HG03520 (cell line): ENCODE results near the gene BAIAP3.
"Not testable (repeated sequence)": the region's sequence is repeated elsewhere in the genome, so short reads cannot be mapped to it uniquely, and the experiment has no call there.

Source experiments
- ATAC-seq: cut with Tn5 transposase; IDR thresholded peaks from one replicate; pipeline ENCODE4 v1.9.1; 2021; ENCODE audit warnings: mild to moderate bottlenecking, moderate library complexity; ENCODE audit not compliant: unreplicated experiment

The BAIAP3 gene, protein sequence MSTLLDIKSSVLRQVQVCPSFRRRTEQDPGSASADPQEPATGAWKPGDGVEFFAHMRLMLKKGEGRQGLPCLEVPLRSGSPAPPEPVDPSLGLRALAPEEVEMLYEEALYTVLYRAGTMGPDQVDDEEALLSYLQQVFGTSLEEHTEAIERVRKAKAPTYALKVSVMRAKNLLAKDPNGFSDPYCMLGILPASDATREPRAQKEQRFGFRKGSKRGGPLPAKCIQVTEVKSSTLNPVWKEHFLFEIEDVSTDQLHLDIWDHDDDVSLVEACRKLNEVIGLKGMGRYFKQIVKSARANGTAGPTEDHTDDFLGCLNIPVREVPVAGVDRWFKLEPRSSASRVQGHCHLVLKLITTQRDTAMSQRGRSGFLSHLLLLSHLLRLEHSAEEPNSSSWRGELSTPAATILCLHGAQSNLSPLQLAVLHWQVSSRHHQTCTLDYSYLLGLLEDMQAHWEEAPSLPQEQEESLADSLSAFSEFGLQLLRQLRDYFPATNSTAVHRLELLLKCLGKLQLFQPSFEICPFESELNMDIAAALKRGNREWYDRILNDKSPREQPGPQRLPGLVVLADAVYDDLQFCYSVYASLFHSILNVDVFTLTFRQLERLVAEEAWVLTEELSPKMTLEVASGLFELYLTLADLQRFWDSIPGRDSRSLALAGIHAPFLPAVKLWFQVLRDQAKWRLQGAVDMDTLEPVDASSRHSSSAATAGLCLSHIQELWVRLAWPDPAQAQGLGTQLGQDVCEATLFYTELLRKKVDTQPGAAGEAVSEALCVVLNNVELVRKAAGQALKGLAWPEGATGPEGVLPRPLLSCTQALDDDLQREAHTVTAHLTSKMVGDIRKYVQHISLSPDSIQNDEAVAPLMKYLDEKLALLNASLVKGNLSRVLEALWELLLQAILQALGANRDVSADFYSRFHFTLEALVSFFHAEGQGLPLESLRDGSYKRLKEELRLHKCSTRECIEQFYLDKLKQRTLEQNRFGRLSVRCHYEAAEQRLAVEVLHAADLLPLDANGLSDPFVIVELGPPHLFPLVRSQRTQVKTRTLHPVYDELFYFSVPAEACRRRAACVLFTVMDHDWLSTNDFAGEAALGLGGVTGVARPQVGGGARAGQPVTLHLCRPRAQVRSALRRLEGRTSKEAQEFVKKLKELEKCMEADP

DNA sequence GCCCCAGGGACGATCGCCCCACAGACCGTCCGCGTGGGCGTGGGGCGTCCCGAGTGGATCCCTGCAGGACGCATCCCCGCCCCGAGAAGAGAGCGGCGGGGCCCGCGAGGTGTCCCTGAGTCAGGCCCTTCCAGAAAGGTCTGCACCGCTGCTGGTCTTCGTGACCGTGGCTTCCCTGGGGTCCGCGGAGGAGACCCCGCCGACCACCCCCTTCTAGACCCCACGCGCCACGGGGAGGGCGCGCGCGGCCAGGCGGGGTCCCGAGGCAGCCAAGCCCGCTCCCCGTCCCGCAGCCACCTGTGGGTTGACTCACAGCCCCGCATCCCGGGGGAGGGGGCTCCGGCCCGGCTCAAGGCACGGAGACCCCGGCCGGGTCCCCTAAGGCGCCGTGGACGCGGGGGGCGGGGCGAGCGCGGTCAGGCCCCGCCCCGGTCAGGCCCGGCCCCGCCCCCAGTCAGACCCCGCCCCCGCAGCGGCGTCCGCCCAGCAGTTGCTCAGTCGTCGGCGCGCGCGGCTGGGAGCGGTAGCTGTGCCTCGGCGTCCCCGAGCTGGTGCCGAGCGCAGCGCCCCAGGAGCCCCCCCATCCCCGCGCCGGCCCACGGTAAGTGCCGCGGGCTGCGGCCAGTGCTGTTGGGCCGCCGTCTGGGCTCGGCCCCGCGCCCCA lies at the start of gene BAIAP3:
BAIAP3 (plus strand) TSS at position 497 of the 664 bp plus-strand sequence. CDS start 4,905 bp downstream, outside the sequence.
- ATAC-seq: no peak

DNA sequence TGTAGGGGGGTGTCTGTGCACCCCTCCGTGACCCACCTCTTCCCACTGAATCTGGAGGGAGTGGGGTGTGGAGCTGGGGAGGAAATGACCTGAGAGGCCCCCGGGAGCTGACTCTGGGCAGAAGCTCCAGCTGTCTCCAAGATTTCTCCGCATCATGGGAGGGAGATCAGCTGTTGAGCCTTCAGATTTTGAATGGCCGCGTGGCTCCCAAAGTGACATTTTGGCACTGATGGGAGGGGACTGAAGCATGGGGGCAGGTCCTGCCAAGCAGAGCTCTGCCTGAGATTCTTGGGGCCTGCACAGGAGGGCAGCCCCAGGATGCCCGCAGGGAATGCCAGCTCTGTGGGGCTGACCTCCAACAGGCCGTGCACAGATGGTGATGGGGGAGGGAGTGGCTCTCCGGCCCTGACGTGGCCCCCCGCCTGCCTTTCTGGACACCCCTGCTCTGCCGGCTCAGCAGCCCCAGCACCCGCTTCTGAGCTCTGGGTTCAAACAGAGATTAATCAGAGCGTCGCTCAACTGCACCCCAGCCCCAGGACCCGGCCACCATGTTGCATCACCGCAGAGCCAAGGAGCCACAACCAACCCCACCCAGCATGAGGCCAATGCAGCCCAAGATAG lies 49.3 kb upstream of the BAIAP3 start:
- ATAC-seq: no peak

DNA sequence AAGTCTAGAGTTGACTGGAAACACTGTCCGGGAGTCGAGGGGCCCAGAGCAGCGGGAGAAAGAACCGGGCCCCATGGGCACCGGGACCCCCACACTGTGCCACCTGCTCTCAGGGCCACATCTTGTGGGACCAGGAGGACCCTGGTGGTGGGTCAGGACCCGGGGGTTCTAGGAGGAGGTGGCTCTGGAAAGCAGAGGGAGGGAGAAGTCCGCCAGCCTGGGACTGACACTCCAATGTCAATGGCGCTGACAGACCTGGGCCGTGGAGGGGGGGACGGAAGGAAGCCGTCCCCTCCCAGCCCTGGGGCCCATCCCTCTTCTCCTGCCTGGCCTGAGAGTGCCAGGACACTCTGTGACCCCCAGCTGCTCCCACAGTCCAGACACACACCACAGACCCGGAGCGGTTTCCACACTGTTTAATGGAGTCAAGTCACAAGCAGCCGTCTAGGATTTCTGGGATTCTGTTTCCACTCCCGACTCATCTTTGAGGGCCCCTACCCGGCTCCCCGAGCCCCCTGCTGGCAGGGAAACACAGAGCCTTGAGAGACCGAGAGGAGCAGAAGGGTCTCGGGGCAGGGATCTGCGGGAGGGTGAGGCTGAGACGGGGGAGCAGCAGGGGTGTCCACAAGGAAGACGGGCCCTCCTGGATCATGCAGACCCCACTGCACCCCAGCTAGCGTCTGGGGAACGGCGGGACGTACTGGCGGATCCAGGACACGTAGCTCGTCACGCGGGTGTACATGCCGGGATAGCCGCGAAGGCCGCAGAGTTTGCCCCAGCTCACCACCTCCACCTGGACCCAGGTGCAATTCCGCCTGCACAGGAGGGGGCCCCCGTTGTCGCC lies 47.6 kb upstream of the BAIAP3 start:
- ATAC-seq: no peak

DNA sequence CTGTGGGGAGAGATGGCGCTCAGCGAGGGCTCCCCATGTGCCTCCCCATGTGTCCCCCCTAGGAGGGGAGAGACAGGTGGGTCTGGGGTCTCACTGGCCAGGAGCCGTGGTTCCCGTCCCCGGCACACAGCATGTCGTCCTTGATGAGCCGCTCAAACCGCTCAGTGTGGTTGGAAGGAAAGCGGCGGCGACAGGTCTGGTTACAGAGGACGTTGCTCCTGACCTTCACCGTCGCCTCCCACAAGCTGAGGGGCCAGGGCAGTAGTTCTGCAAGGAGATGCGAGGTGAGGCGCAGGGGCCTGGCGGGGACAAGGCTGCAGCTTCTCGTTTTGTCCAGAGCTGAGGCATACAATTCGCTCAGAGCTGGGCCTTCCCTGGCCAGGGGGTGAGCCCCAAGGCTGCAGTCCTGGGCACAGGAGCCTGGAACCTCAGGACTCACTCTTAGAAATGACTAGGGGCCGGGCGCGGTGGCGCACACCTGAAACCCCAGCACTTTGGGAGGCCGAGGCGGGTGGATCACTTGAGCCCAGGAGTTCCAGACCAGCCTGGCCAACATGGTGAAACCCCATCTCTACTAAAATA lies 46.8 kb upstream of the BAIAP3 start:
- ATAC-seq: no peak

DNA sequence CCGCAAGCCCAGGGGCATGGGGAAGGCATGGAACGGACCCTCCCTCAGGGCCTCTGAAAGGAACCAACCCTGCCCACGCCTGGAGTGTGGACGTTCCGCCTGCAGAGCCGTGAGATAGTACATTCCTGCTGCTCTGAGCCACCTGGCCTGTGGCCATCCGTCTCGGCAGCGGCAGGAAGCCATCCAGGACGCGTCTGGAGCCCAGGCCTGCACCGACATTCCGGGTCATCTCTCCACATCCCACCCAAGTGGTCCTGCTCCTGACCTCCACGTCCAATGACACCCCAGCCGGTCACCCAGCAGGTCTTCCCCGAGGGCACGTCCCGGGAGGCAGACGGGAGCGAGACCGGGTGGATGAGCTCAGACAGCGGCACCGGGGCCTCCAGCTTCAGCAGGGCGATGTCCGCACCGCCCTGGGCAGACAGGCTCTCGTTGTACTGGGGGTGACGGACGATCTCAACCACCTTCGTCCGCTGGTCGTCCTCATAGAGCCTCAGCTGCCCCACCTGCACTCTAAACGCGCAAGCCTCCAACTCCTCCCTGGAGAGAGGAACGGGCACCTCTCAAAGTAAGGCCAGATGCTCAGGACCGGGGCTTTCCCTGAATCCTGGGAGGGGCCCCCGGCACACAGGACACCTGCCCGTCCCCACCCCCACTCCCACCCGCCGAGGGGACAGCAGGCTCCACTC lies 45.3 kb upstream of the BAIAP3 start:
- no peak for ATAC-seq

DNA sequence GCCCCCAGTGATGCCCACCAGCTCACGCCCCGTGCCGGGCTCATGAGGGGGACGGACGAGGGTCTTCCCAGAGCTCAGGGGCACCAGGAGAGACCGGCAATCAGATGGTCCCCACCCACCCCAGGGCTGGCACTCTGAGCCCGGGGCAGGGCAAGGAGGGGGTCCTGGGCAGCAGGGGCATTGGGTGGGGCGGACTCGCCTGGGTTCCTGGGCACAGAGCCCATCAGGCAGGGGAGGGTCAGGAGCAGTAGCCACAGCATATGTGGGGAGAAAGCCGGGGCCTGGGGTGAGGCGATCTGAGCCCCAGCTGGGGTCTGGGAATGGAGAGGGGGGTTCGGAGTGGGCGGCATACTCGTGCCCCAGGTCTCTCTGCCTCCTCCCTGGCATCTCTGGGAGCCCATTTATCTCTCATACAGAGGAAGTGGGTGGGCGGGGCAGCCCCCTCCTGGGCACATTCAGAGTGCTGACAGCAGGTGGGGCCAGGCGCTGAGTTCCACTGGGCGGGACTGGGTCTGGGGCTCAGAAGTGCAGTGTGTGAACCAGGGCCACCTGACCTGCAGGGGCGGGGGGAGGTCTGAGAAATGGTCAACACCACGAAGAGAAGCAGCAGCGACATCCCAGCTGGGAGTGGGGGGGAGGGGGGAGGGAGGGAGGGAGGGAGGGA lies 44.5 kb upstream of the BAIAP3 start:
- ATAC-seq: no peak

DNA sequence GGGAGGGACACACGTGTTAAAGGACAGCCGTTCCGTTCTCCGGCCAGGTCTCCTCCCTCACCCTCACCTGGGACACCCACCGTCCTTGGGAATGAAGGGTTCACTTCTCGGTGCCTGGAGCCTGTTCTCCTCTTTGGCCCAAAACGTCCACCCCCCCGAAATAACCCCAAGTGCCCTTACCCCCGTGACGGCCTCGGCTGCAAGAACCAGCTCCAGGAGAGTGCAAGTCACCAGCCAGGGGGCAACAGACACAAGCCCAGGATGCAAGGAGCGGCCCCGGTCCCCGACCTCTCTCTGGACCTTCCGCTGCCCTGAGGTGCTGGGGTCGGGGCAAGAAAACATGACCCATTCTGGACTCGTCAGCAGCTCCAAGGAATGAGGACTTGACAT lies 44.0 kb upstream of the BAIAP3 start:
- no peak for ATAC-seq

DNA sequence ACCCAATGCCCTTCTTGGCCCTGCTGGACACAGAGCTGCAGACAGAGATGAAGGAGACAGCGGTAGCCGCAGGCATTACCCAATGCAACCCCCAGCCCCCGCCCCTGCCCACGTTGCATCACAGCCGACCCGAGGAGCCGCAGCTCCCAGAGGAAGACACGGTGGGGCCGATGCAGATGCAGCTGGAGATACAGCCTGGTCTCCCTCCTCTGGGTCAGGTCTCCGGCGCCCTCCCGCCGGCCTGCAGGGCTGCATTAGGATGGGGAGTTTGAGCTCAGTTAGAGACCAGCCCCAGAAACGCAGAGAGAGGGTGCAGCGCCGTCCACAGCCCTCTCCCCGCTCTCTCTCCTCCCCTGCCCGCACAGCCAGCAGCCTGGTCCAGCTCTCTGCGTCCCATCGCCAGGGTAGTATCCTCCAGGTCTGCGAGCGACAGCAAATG lies 43.4 kb upstream of the BAIAP3 start:
- ATAC-seq: no peak

DNA sequence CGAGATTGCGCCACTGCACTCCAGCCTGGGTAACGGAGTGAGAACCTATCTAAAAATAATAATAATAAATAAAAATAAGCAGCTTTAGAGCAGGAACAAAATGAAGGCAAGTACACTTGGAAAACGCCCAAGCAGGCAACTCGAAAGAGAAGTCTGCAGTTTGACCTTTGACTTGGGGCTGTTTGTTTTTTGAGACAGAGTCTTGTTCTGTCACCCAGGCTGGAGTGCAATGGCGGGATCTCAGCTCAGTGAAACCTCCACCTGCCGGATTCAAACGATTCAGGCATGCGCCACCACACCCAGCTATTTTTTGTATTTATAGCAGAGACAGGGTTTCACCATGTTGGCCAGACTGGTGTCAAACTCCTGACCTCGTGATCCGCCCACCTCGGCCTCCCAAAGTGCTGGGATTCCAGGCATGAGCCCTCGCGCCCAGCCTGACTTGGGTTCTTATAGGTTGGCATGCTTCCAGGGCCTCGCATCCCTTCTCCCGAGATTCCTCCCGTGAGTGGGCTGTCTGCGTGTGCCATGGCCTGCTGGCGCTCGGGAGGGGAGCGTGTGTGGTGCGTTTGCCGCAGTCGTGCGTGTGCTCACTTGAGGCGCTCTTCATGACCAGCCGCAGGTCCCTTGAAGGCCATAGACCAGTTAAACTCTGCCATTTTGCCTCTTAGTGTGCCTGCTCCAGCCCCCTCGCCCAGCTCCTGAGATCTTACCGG lies 42.4 kb upstream of the BAIAP3 start:
- ATAC-seq: no peak

DNA sequence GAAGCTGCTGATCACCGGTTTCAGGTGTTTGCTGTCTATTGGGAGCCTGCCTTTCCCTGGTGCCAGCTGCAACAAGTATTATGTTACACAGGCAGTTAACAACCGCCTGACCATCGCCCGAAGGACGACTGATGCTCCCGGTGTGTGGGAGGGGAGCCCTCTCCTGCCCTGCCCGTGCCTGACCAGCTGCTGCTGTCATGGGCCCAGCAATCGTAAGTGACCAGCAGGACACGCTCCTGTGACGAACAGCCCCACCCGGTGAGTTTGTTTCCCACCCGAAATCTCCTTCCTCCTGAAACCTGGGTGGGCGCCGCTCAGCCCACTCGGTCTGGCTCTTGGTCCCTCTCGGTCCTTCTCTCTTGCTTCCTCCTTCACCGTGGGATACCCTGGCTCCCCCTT lies 41.9 kb upstream of the BAIAP3 start:
- no peak for ATAC-seq

DNA sequence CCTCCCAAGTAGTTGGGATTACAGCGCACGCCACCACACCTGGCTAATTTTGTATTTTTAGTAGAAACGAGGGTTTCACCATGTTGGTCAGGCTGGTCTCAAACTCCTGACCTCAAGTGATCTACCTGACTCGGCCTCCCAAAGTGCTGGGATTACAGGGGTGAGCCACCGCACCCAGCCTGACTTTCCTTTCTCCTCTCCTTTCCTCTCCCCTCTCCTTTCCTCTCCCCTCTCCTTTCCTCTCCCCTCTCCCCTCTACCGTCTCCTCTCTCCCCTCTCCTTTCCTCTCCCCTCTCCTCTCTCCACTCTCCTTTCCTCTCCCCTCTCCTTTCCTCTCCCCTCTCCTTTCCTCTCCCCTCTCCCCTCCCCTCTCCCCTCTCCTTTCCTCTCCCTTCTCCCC lies 41.2 kb upstream of the BAIAP3 start:
- ATAC-seq: not testable (repeated sequence)

DNA sequence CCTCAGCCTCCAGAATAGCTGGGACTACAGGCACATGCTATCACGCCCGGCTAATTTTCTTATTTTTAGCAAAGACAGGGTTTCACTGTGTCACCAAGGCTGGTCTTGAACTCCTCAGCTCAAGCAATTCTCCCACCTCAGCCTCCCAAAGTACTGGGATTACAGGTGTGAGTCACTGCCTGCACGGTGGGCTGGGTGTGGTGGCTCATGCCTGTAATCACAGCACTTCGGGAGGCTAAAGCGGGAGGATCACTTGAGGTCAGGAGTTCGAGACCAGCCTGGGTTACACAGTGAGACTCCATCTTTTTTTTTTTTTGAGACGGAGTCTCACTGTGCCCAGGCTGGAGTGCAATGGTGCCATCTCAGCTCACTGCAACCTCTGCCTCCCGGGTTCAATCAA lies 40.6 kb upstream of the BAIAP3 start:
- not testable (repeated sequence) for ATAC-seq

DNA sequence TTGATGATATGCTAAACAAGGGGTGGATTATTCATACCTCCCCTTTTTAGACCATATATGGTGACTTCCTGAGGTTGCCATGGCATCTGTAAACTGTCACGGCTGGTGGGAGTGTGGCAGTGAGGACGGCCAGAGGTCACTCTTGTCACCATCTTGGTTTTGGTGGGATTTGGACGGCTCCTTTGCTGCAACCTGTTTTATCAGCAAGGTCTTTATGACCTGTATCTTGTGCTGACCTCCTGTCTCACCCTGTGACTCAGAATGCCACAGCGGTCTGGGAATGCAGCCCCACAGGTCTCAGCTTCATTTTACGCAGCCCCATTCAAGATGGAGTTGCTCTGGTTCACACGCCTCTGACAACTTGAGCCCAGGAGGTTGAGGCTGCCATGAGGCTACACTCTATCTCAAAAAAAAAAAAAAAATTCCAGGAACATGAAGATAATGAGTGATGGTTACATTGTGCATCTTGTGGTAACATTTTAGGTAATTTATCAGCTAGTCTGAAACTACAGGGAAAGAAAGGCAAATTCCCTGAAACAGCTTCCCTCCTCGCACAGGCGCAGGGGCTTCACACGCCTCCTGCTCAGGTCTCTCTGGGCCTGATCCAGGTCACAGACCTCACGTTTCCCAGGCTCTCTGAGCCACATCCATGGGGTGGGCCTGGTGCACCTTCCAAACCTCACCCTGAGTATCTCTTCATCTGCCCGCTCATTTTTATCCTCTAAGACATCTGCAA lies 39.4 kb upstream of the BAIAP3 start:
- no peak for ATAC-seq

DNA sequence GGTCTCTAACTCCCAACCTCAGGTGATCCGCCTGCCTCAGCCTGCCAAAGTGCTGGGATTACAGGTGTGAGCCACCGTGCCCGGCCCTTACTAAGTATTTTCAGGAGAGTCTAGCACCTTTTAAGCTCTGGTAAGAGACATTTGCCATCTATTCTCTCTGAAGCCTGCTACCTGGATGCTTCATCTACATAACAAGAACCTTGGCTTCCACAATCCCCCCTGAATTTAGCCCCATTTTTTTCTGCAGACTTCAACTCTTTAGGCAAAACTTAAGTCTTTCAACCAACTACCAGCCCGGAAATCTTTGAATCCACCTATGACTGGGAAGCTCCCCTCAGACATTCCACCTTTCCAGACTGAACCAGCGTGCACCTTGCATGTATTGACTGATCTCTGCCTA lies 38.0 kb upstream of the BAIAP3 start:
- no peak for ATAC-seq

DNA sequence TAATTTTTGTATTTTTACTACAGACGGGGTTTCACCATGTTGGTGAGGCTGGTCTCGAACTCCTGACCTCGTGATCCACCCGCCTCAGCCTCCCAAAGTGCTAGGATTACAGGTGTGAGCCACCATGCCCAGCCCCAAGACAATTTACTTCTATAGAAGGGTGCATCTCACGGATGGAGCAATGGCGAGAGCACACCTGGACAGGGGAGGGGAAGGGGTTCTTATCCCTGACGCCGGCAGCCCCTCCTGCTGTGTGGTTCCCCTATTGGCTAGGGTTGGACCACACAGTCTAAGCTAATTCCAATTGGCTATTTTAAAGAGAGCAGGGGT lies 36.8 kb upstream of the BAIAP3 start:
- ATAC-seq: not testable (repeated sequence)

DNA sequence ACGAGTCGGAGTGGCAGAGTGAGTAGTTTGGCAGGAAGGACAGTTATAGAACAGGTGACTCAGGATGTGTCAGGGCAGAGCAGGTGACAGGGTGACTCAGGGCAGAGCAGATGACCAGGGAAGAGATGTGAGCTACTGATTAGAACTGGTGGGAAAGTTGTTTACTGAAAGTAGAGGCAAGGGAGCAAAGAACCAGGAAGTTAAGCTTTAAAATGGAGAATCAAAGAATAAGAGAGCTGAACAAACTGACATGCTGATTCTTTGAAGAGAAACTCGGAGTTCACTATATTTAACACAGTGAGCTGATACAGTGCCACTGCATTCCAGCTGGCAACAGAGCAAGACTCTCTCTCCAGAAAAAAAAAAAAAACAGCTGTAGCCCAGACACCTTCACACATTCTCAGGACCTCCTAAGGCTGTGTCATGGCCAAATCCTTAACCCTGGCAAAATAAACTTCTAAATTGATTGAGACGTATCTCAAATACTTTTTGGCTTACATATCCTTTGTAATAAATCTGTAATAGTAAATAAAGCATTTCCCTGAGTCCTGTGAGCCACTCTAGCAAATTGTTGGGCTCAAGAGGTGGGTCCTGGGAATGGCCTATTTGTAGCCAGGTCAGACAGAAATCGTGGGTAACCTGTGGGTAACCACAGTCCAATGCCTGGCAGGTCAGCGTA lies 36.3 kb upstream of the BAIAP3 start:
- no peak for ATAC-seq
